Neutrophil (primary cell): ENCODE measurements around the gene TEX47.

Experiments used
- H3K27ac ChIP-seq: fragments of 200-600 bp; sonication (generic); 2 replicates; pipeline ENCODE4 v1.5.1; 2016; ENCODE audit warnings: mild to moderate bottlenecking, moderate library complexity
- H3K27me3 ChIP-seq: fragments of 200-600 bp; sonication (generic); 2 replicates; pipeline ENCODE4 v1.6.0; 2016; ENCODE audit warnings: mild to moderate bottlenecking
- H3K36me3 ChIP-seq: fragments of 200-600 bp; sonication (generic); 2 replicates; pipeline ENCODE4 v1.5.1; 2017
- H3K4me1 ChIP-seq, 2 experiments: fragments of 200-600 bp in 1 of 2; sonication (generic) in 1 of 2; 1 replicate in 1 of 2; 2 replicates in 1 of 2; pipeline versions ENCODE4 v1.5.1 to v1.6.1; 2013 to 2016; ENCODE audit warnings: low read depth in 1 of 2, low read length in 1 of 2, mild to moderate bottlenecking in 1 of 2, moderate library complexity in 1 of 2; ENCODE audit not compliant: control insufficient read depth in 1 of 2, insufficient read depth in 1 of 2
- H3K4me3 ChIP-seq, 2 experiments: fragments of 200-600 bp in 1 of 2; sonication (generic) in 1 of 2; 1 replicate in 1 of 2; 2 replicates in 1 of 2; pipeline ENCODE4 v1.5.1; 2013 to 2016; ENCODE audit warnings: low read depth in 1 of 2, low read length in 1 of 2, mild to moderate bottlenecking in 1 of 2, moderate library complexity in 1 of 2
- H3K9me3 ChIP-seq: fragments of 200-600 bp; sonication (generic); 2 replicates; pipeline ENCODE4 v1.5.1; 2016
- TF ChIP-seq, protein P1 (sequence below): fragments of 200-600 bp; sonication (generic); IDR thresholded peaks from 2 replicates; pipeline ENCODE4 v1.5.1; 2016; ENCODE audit warnings: antibody characterized with exemption

Gene TEX47

DNA sequence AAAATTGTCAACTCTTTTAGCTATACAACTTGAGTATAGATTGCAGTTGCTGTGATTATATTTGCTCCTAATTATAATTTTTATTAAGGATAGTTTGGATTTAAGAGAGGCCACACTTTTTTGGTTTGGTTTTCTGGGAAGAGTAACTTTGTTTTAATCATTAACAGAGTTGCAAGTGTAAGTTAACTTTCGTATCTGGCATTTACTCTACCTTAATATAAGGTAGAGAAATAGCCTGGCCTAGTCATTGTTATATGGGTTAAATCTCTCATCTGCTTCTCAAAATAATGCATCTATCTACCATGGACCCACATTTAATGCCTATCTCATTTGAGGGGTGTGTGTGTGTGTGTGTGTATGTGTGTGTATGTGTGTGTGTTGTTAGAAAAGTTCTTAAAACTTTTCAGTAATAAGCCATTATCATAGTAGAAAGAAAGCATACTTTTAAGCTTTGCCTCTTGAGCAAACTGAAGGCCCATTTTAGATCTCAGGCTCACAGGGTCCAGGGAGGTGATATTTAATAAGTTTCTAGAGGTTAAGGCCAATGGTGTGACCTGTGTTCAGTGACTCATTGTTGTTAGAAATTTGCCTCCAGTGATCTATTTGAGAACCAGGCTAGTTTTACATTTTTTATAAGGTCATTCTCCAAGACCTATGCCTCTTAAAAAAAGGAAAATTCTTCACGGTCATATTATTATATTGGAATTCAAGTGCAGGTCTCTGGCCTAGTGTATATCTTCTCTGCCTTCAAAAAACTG, 10.9 kb upstream of the TEX47 start:
- Histone ChIP-seq H3K27ac (no peak overlapping the region), H3K36me3 (no peaks in the 10 kb centered on the region), H3K4me3 (no peak overlapping the region), H3K4me1 (no peaks in the 10 kb centered on the region), H3K27me3 (no peaks in the 10 kb centered on the region), H3K9me3 (no peaks in the 10 kb centered on the region)
- TF ChIP-seq, protein P1, sequence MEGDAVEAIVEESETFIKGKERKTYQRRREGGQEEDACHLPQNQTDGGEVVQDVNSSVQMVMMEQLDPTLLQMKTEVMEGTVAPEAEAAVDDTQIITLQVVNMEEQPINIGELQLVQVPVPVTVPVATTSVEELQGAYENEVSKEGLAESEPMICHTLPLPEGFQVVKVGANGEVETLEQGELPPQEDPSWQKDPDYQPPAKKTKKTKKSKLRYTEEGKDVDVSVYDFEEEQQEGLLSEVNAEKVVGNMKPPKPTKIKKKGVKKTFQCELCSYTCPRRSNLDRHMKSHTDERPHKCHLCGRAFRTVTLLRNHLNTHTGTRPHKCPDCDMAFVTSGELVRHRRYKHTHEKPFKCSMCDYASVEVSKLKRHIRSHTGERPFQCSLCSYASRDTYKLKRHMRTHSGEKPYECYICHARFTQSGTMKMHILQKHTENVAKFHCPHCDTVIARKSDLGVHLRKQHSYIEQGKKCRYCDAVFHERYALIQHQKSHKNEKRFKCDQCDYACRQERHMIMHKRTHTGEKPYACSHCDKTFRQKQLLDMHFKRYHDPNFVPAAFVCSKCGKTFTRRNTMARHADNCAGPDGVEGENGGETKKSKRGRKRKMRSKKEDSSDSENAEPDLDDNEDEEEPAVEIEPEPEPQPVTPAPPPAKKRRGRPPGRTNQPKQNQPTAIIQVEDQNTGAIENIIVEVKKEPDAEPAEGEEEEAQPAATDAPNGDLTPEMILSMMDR: no peak

DNA sequence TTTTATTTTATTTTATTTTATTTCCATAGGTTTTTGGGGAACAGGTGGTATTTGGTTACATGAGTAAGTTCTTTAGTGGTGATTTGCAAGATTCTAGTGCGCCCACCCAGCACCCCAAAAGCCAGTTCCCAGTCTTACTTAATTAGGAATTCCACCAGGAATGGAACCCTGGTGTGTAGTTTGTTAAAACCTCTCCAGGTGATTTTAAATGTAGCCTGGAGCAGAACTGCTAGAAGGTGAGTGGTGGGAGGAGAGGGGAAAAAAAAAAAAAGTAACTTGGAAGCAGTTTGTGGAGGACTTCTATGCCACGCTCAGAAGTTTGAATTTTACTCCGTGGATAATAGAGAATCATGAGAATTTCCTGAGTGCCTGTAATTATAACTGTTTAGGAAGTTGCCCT, 5.5 kb upstream of the TEX47 start:
- Histone ChIP-seq H3K4me3 (no peak overlapping the region), H3K27me3 (no peaks in the 10 kb centered on the region), H3K4me1 (no peaks in the 10 kb centered on the region), H3K9me3 (no peaks in the 10 kb centered on the region), H3K36me3 (no peaks in the 10 kb centered on the region), H3K27ac (no peak overlapping the region)
- TF ChIP-seq, protein P1: no peak

DNA sequence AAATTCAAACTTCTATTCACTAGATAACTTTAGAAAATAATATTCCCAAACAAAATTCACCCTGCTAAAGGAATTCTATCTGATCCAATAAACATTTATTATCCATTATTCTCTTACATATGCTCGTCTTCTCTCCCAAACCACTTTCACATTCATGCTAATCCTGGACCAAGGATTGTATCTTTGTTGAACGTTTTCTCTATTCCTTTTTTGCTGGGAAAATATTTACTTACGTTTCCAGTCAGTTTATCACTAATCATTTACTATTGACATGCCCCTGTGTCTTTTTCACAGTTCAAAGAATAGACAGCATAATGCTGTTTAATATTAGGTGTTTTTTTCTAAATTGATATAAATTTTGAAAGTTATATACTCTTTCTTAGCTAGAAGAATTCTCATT, 3.2 kb downstream of the TEX47 start:
- H3K27ac ChIP-seq: no peak overlapping the region
- H3K4me1 ChIP-seq: no peaks in the 10 kb centered on the region
- H3K36me3 ChIP-seq: no peaks in the 10 kb centered on the region
- no peaks in the 10 kb centered on the region for H3K9me3 ChIP-seq
- H3K27me3 ChIP-seq: no peaks in the 10 kb centered on the region
- no peak overlapping the region for H3K4me3 ChIP-seq
- TF ChIP-seq, protein P1: no peak

DNA sequence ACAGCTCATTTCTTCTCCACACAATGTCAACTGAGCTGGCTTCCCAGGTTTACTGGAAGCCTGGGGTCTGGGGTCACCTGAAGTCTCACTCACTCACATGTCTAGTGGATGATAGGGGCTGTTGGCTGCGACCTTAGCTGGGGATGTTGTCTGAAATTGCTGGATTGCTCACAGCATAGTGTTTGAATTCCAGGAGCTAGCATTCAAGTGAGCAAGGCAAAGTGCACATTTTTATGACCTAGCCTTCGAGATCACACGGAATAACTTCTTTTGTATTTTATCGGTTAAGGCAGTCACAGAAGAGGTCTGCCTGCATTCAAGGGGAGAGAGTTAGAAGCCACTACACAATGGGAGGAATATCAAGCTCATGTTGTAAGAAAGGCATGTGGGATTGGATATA, 3.6 kb downstream of the TEX47 start:
- Histone ChIP-seq H3K4me3 (no peak overlapping the region), H3K4me1 (no peaks in the 10 kb centered on the region), H3K9me3 (no peaks in the 10 kb centered on the region), H3K36me3 (no peaks in the 10 kb centered on the region), H3K27ac (no peak overlapping the region), H3K27me3 (no peaks in the 10 kb centered on the region)
- TF ChIP-seq, protein P1: no peak

DNA sequence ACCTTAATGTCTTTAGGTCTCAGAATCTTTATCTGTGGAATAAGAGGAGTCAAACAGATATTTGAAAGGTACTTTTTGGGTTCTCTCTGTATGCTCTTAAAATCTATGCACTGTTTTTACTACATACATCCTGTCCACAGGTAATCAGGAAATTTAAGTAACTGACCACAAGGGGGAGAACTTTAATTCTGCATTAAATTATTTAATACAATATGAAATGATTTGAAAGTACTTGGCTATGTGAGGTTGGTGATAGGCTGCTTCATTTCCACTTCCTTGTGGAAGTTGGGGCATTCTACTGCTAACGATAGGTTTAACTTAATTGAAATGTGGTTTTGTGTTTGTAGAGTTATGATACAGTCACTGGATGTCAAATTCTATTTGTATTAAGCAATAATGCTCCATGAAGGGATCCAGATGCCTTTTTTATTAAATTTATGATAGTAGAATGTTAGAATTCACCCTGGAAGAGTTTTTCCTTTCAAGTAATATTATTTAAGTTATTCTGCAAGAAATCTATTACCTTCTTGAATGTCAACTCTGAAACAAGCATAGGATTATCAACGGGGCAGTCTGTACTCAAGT, 6.0 kb downstream of the TEX47 start:
- Histone ChIP-seq H3K4me3 (no peak overlapping the region), H3K9me3 (no peaks in the 10 kb centered on the region), H3K4me1 (no peaks in the 10 kb centered on the region), H3K27ac (no peak overlapping the region), H3K36me3 (no peaks in the 10 kb centered on the region), H3K27me3 (no peaks in the 10 kb centered on the region)
- TF ChIP-seq, protein P1: no peak
